Inferior parietal cortex (tissue), 1 donor: ENCODE data around the gene POC1A.

Experiments used
- DNase-seq: peaks from one replicate; pipeline ENCODE4 v3.0.0-alpha.2; 2016; ENCODE audit errors: extremely low spot score

POC1A gene

DNA sequence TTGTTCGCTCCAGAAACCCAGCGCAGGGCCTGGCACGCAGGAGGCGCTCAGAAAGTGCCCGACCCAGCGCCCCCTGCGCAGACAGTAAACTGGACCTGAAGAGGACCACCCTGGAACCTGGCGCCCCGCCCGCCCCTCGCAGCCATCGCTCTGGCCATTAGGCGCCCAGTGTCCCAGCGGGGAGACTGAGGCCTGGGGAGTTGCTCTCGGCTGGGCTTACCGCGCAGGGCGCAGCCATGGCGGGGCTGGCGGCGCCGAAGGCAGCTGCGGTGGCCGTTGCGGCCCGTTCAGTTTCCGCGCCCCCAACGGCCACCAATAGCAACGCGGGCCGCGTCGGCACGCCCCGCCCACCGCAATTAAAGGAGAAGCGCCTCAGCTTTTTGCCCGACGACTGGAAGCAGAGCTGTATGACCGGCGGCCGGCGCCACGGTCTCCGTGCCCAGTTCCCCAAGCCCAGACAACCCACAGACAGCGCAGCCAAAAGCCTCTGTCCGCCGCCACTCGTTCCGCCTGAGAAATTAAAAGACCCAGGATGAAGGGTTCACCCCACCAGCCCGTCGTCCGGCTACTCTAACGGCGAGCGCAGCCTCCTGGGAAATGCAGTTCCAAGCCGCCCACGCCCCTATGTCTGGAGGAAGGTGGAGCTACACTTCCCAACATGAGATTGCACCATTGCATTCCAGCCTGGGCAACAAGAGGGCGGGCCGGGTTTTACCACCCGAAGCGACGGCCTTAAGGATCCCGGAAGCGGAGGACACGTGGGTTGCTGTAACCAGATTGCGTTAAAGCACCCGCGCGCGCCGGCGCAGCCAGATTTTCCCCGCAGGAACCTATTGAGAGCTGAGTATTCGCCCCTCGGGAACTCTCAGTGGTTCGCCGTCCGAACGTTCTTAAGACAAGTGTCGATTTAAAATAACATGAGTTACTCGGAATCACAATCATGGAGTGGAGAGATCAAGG, at the start of gene POC1A:
POC1A (minus strand) TSS at position 289 of the 960 bp plus-strand sequence; CDS start at position 238, 51 bp downstream.
- peak; percentile 93 for DNase-seq

DNA sequence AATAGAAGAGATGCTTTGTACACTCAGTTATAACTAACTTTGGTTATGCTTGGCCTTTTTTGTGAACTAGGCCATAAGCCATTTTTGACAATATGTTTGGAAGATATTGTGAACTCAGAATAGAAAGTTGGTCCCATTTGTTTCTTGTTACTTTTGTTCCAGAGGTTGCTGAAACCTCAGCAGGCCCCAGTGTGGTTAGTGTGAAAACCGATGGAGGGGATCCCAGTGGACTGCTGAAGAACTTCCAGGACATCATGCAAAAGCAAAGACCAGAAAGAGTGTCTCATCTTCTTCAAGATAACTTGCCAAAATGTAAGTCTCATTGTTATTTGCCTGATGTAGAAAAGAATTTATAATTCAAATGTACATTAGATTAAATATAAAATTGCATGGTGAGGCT, 49.5 kb upstream of the POC1A start:
- DNase-seq: no peak

DNA sequence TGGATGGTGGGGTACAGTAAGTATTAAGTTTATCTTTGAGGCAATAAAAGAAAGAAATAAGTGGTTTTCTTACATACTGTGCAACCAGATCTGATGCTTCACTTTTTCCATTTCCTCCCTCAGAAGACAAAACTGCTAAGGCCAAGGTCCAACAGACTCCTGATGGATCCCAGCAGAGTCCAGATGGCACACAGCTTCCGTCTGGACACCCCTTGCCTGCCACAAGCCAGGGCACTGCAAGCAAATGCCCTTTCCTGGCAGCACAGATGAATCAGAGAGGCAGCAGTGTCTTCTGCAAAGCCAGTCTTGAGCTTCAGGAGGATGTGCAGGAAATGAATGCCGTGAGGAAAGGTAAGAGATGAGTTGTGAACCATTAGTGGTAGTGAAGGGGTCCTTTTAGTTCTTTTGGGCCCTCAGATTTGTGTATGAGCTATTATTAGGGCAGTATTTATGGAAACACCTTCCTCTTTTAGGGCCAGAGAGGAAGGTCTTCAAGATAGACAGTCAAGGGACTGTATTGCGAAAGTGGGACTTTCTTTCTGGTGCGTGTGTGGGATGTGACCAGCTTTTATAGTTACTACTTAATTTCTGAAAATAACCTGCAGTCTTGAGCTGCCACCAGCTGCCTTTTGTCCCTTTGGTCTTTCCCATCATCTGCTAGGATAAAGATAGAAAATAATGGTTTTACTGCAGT, 48.3 kb upstream of the POC1A start:
- DNase-seq: no peak

DNA sequence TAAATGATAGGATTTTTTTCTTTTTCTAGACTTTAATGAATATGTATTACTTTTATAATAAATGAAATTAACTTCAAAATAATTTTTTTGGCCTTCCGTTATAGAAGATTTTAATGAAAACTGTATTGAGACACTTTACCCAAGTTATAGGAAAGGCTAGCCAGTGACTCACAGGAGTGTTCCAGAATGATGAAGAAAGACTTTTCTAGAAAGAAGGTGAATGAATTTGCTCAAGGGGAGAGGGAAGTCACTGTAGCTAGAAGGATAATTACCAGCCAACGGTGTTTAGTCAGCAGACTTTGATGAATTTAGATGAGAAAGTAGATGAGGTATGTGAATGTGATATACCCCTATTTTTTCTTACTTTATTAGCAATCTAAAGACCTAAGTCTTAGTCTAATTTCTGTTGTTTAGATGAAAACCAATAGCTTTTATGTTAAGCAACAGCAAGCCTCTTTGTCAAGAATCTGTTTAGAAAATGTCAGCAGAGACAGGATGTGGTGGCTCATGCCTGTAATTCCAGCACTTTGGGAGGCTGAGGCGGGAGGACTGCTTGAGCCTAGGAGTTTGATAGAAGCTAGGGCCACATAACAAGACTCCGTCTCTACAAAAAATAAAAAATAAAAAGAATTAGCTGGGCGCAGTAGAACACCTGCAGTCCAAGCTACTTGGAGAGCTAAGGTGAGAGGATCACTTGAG, 46.9 kb upstream of the POC1A start:
- no peak for DNase-seq

DNA sequence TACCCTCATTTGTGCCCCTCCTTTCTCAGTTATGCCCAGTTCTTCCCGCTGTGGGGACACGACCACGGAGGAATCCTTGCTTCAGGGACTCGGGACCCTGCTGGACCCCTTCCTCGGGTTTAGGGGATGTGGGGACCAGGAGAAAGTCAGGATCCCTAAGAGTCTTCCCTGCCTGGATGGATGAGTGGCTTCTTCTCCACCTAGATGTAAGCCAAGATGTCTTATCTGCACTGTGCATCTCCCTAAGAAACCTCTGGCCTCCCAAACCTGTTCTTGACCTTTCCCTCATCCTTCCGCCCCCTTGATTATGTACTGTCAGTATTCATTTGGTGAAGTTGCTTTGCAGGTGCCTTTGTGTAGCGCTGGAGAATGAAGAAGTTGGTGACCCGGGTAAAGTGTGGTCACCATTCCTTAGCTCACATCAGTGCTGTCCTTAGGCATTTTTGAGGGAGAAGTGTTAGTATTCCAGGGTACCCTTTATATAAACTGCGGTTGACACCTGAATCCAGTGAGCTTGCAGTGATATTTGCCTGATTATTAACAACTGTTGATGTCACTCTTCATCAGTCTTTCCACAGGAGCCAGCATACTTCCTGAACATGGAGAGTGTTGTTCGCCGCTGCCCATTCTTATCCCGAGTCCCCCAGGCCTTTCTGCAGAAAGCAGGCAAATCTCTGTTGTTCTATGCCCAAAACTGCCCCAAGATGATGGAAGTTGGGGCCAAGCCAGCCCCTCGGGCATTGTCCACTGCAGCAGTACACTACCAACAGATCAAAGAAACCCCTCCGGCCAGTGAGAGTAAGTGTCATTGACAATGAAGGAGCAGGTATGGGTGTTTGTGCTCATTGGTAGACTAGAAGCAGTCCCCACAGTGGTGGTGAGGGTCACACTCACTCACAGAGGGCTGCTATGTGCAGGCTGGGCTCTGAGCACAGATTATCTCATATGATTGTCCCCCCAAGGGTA, 44.7 kb upstream of the POC1A start:
- DNase-seq: no peak

DNA sequence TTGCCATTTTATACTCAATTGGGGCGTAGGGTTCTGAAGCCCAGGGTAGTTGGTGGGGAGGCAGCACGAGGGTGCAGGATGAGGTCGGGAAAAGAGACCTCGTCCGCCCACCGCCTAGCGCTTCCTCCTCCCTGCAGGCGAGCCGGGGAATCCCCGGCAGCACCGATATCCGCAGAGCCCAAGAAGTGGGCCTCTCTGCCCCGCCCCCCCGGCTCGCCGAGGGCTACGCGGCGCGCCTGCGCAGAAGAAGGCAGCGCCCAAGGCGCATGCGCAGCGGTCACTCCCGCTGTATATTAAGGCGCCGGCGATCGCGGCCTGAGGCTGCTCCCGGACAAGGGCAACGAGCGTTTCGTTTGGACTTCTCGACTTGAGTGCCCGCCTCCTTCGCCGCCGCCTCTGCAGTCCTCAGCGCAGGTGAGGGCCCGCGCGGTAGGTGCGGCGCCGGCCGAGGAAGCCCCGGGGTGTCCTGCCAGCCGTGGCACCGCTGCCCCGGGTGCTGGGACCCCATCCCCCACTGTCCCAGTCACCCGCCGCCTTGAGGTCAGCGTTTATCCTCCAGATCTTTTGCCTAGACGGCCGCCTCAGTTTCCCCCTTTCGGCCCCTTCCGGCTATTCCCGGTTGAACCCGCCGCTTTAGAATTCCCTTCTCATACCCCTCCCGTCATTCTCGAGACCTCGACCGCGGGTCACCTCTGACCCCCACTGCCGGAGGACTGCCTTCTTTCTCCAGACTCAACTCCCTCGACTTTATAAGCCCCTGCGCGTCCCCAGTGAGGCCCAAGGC, 43.8 kb upstream of the POC1A start, which contains the start of gene ALAS1:
ALAS1 (plus strand) TSS at position 319 of the 784 bp plus-strand sequence. CDS start 1,082 bp downstream, outside the sequence.
- peak; percentile 94 for DNase-seq

DNA sequence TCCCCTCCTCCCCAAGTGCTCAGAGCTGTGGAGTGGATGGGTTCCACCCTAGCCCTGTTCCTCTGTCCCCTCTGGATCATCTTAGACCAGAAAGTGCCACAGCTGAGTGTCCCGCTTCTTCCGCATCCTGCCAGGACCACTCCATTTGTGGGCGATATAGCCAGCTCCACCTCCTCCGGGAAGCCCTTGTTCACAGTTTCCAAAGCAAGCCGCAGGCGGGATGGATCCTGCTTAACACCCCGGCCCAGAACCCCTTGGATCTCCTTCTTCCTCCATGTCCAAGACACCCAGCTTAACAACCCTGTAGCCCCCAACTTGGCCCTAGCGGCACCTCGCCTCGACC, 43.2 kb upstream of the POC1A start:
- DNase-seq: peak; percentile 18

DNA sequence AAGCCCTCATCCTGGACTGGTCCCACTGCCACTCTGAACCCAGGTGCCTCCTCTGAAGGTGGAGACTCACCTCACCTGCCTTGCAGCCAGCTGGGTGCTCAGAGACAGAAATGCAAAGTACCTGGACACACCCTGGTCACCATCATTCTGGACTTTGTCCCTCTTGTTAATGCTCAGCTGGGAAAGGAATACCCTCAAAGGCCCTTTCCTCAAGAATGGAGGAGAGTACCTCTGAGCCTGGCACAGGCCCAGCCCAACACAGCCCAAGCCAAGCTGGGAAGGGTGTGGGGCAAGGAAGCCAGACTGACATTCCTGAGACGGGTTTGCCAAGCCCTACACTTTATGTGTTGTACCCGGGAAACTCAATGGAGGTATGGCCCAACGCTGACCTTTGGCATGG, 42.8 kb upstream of the POC1A start:
- DNase-seq: no peak

DNA sequence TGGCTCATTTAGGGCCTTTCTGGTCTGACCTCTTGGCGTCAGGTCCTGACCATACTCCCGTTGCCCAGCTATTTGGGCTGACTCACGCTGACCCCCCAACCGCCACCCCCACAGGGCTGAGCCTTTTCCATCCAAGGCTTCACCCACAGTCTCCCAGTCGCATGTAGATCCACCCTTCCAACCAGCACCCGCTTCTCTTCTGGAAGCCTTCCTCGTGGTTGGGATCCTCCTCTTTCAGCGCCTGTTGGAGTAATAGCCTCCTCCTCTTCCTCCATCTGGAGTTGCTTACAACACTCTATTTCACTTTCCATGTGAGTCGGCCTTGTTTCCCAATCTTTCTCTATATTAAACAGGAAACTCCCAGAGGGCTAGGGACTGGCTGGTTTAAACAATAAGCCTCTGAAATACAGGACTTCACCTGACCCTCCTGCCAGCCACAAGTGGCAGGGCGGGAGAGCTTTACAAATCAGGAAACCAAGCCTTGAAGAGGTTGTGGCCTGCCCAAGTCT, 41.7 kb upstream of the POC1A start:
- no peak for DNase-seq

DNA sequence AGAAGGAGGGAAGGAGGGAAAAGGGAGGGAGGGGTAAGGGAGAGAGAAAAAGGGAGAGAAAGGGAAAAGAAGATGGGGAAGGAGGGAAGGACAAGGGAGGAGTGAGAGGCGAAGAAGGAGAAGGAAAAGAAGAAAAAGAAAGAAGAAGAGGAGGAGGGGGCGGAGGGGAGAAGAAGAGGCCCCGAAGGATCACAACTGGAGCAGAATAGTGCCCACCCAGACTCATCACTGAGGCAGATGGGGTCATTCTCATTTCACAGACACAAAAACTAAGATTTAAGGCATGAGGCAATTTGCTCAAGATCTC, 41.0 kb upstream of the POC1A start:
- DNase-seq: no peak

DNA sequence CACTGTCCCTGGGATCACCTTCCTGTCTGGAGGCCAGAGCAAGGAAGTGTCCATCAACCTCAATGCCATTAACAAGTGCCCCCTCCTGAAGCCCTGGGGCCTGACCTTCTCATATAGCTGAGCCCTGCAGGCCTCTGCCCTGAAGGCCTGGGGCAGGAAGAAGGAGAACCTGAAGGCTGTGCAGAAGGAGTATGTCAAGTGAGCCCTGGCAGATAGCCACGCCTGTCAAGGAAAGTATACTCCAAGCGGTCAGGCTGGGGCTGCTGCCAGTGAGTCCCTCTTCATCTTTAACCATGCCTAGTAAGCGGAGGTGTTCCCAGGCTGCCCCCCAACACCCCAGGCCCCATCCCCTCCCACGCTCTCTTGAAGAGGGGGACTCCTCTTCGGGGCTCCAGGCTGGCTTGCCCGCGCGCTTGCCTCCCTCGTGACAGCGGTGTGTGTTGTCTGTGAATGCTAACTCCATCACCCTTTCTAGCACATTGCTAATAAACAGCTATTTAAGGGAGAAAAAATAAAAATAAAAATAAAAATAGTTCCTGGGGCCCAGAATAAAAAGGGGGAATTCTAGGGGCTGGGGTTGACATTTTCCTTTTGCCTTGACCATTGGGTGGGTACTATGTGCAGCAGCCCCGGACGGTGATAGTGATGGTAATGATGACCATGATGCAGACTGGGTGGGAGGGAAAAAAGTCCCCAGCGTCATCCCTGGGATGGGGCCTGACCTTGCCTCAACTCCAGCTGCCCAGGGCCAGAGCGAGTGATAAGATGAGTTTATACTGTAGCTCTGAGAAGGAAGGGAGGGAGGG, 40.5 kb upstream of the POC1A start:
- no peak for DNase-seq

DNA sequence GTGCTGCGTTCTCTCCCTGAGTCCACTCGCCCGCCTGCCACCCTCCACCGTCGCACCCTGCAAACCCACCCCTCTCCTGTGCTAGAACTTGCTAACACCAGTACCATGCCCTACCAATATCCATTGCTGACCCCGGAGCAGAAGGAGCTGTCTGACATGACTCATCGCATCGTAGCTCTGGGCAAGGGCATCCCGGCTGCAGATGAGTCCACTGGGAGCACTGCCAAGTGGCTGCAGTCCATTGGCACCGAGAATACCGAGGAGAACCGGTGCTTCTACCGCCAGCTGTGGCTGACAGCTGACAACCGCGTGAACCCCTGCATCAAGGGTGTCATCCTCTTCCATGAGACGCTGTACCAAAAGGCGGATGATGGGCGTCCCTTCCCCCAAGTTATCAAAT, 38.8 kb upstream of the POC1A start:
- peak; percentile 52 for DNase-seq

DNA sequence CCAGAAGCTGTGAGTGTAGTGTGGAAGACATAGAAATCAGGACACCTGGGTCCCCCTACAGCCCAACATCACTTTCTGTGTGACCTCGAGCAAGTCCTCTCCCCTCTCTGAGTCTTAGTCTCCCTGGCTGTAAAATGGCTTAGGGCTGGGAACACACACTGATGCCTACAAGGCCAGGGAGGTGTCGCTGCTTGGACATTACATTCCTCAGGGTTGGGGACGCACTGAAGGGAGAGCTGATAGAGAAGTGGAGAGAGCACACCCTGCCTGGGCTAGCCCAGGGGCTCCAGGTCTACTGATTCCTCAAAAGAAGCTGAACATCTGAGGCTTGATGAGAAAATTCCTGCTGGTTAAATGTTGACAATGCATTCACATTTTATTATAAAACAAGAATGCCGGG, 37.4 kb upstream of the POC1A start:
- DNase-seq: no peak

DNA sequence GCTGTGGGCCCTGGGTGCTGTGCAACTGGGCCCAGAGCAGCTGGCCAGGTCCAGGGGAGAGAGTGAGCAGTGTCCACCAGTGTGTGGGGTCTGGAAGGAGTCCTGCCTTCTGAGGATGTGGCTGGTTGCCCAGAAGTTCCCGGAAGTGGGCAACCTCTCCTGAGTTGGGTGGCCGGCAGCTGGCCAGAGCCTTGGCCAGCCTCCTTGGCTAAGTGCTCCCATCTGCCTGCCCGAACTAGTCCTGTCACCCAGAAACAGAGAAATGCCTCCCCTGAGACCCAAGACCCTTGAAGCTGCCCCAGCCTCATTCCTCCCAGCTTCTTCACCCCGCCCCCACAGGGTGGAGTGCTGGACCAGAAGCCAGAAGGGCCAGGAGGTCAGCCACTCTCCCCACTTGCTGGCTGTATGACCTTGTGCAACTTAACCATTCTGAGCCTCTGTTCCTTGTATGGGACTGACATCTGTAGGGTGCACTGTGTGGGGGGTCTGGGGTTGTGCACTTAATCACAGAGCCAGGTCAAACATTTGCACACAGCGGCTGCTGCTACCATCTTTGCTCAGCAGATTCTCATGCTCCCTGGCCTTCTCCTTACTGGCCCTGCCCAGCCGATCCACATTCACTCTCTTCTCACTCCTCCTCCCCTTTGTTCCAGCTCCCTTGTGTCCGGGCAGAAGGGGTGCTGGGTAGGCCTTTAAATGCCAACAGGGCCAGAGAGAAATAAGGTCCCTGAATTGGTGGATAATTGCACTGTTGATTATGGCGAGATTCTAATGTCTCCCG, 36.3 kb upstream of the POC1A start:
- DNase-seq: no peak

DNA sequence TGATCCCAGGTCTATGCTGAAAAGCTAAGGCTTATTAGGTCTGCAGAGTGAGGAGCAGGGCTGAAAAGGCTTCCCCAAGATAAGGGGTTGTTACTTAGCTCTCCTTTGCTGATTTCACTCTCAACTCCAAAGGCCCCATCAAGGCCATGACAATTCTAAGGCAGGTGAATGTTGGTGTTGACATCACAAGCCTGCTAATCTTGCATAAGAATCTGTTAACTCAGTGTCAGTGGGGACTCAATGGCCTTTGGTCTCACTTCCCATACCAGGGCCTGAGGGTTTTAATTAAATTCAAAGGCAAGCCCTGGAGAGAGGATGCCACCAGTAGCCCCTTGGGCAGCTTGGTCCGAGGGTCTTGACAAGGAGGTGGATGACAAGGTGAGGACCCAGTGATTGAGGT, 34.3 kb upstream of the POC1A start:
- no peak for DNase-seq

DNA sequence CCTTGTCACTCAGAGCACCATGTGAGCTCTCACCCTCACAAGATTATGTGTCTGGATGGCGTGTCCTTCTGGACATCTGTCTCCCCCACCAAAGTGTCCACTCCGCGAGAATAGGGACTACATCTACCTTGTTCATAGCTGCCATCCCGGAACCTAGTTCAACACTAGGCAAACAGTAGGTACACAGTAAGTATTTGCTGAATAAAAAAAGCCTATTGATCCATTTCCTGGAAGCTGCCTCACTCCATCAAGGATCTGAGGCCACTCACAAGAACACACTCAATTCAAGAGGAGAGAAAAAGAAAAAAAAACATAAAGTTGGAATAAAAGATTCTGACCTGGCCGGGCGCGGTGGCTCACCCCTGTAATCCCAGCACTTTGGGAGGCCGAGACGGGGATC, 32.5 kb upstream of the POC1A start:
- DNase-seq: no peak

DNA sequence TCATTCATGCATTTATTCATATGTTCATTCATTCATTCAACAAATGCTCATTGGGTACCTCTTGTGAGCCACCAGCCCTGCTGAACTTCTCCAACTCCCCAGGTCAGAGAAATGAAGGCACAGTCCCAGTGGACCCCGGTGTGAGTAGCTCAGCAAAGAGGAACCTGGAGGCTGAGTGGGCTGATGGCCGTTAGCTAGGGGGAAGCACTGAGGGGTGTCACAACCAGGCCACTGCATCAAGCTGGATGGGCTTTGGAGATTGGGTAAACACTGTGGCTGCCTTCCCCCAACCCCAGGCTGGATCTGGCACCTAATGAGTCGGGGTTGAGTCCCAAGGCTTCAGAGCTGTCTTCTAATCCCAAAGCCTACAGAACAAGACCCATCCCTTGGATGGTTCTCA, 31.6 kb upstream of the POC1A start:
- no peak for DNase-seq

DNA sequence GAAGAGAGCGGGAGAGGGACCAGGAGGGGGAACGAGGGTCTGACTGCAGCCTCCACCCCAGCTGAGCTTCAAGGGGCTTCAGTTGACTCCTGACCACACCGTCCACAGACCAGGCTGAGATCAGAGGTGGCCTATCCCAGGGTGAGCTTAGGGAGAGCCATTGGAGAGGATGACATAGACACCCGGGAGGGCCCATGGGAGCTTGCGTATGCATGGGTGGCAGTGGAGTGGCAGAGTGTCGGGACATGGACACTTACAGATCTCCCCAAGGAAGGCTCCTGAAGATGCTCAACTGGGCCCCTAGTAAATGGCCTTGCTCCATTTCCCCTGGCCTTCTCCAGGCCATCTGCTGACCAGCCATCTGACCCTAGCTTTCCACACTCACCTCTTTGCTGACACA, 31.1 kb upstream of the POC1A start:
- DNase-seq: no peak

DNA sequence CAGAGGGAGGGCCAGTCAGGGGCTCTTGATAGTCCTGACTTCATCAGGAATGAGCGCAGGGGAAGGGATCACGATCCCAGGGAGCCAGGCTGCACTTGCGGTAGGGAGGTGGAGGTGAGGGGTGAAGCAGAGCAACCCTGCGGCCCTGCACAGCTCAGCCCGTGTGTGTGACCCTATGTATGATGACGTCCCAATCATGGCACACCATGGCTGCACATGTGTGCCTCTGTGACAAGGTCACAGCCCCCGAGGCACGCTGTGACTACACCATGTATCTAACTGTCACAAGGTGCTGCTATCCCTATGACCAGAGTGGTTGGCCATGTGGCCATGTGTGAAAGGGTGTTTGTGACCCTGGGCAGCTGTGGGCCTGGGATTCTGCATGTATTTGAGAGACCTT, 30.5 kb upstream of the POC1A start:
- no peak for DNase-seq
